NCI-H524 (cell line): ENCODE data around the gene TACO1.

ENCODE experiments used
- DNase-seq, 2 experiments: peaks; one replicate each; lab custom pipeline; 2025; lab: John Stamatoyannopoulos, UW

TACO1 gene

GRCh38 chr17:63598281-63598680, 2.4 kb upstream of the TACO1 start:
- no peak for DNase-seq

GRCh38 chr17:63601439-63602371, 1.0 kb downstream of the TACO1 start:
- DNase-seq: peak; percentile 89 to 92

GRCh38 chr17:63609816-63610573, 9.3 kb downstream of the TACO1 start:
- no peak for DNase-seq

- no peak for DNase-seq
Observed at GRCh38 chr17:63610854-63611253, 10.2 kb downstream of the TACO1 start.

- DNase-seq: no peak
Observed at GRCh38 chr17:63611354-63611753, 10.7 kb downstream of the TACO1 start.

GRCh38 chr17:63613663-63614062, 13.0 kb downstream of the TACO1 start:
- no peak for DNase-seq

GRCh38 chr17:63621229-63621683, 20.6 kb downstream of the TACO1 start:
- DNase-seq: no peak

- peak; percentile 100 for DNase-seq
Observed at GRCh38 chr17:63621684-63622573, 21.2 kb downstream of the TACO1 start, which contains the start of gene MAP3K3. MAP3K3 (plus strand) TSS chr17:63622417; CDS start chr17:63622760, 343 bp downstream.

GRCh38 chr17:63622574-63623390, 22.1 kb downstream of the TACO1 start:
- peak; percentile 36 to 65 for DNase-seq

- DNase-seq: no peak
Observed at GRCh38 chr17:63623786-63624530, 23.3 kb downstream of the TACO1 start.

- no peak for DNase-seq
Observed at GRCh38 chr17:63624531-63624880, 23.8 kb downstream of the TACO1 start.

- DNase-seq: no peak
Observed at GRCh38 chr17:63626551-63627180, 26.0 kb downstream of the TACO1 start.

GRCh38 chr17:63629627-63630026, 28.9 kb downstream of the TACO1 start:
- DNase-seq: no peak

GRCh38 chr17:63631062-63631461, 30.4 kb downstream of the TACO1 start:
- no peak for DNase-seq

GRCh38 chr17:63631626-63632025, 30.9 kb downstream of the TACO1 start:
- no peak for DNase-seq

GRCh38 chr17:63633742-63634141, 33.0 kb downstream of the TACO1 start:
- DNase-seq: no peak

- no peak for DNase-seq
Observed at GRCh38 chr17:63634163-63634562, 33.5 kb downstream of the TACO1 start.

- DNase-seq: no peak
Observed at GRCh38 chr17:63634816-63635215, 34.1 kb downstream of the TACO1 start.

GRCh38 chr17:63635290-63635689, 34.6 kb downstream of the TACO1 start:
- no peak for DNase-seq

- DNase-seq: no peak
Observed at GRCh38 chr17:63635787-63636186, 35.1 kb downstream of the TACO1 start.
